ENCODE data around the gene PLXNA3.

DNA sequence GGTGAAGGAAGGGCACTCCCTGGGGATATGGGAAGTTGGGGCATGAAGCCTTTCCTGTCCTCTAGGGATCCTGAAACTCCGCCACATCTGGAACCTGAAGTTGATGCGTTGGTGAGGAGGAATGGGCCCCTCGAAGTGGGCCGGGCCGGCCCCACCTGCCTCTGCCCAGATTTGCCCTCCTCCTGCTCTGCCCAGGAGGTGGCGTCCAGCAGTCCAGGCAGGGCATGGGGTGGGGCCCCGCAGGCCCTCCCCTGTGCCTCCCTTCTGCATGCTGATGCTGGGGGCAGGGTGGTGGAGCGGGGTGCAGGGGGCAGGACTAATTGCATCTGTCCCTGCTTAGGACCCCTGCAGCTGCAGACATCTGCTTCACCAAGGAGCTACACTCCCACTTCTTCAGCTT is 44.9 kb upstream of the PLXNA3 start:
- TF ChIP-seq, protein P1, sequence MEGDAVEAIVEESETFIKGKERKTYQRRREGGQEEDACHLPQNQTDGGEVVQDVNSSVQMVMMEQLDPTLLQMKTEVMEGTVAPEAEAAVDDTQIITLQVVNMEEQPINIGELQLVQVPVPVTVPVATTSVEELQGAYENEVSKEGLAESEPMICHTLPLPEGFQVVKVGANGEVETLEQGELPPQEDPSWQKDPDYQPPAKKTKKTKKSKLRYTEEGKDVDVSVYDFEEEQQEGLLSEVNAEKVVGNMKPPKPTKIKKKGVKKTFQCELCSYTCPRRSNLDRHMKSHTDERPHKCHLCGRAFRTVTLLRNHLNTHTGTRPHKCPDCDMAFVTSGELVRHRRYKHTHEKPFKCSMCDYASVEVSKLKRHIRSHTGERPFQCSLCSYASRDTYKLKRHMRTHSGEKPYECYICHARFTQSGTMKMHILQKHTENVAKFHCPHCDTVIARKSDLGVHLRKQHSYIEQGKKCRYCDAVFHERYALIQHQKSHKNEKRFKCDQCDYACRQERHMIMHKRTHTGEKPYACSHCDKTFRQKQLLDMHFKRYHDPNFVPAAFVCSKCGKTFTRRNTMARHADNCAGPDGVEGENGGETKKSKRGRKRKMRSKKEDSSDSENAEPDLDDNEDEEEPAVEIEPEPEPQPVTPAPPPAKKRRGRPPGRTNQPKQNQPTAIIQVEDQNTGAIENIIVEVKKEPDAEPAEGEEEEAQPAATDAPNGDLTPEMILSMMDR (IDR thresholded peaks at IDR 0.05; ENCODE audit: insufficient read depth, low read length, poor library complexity, severe bottlenecking), result no peak
- no peak for TF ChIP-seq EZH2phosphoT487 (conservative IDR thresholded peaks at IDR 0.05; ENCODE audit: low read length)
